ENCODE data around the gene CORO1C.
"Not testable (repeated sequence)": the region's sequence is repeated elsewhere in the genome, so short reads cannot be mapped to it uniquely, and the experiment has no call there.

CORO1C gene

DNA sequence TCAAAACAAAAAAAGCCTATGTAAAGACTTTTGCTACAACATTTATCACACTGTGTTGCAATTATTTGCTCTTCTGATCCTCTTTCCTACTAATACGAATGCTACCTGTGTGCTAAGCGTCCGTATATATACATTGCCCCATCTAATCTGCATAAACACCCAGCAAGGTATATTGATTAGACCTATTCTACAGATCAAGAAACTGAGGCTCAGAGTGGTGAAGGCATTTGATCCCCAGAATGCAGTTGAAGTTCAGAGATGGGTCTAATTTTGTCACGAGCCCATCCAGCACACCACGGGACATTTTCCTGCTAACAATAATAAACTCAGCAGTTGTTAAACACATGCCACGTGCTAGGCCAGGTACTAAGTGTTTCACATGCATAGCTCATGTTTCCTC, 25.1 kb upstream of the CORO1C start:
- ChIA-PET CTCF (no interaction called here), POLR2A (ENCODE audit: low non-redundant PET) (no interaction called here)
- DNase-seq (ENCODE audit: low spot score): no peak
- H3K27ac ChIP-seq: no peak overlapping the region; the same call in 1 of the 2 replicates
- no peak for TF ChIP-seq CTCF (conservative IDR thresholded peaks at IDR 0.05; ENCODE audit: low read depth)

GRCh38 chr12:108755481-108755880, 24.2 kb upstream of the CORO1C start:
- ChIA-PET CTCF (no interaction called here), POLR2A (ENCODE audit: low non-redundant PET) (no interaction called here)
- DNase-seq (ENCODE audit: low spot score): no peak
- no peak for TF ChIP-seq CTCF (conservative IDR thresholded peaks at IDR 0.05; ENCODE audit: low read depth)
- peak overlapping the region; percentile 24; the same call in 1 of the 2 replicates for H3K27ac ChIP-seq

DNA sequence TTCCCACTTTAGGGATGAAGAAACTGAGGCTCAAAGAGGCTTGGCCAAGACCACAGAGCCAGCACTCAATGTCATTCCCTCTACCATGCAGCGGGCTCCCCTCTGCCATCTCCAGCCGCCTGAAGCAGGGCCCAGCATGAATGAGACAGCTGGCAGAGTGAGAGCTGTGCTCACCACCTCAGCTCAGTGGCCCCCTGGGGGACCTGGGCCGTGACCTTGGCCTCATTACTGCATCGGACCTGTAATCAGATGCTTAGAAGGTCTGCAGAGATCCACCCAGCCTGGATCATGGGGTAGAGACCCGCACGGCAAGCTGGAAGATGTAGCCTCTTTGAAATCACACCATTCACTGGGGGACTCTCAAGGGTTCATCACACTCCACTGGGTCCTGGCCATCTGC, 22.7 kb upstream of the CORO1C start:
- H3K27ac ChIP-seq: peak overlapping the region; percentile 6; the same call in 1 of the 2 replicates
- TF ChIP-seq CTCF (conservative IDR thresholded peaks at IDR 0.05; ENCODE audit: low read depth): no peak
- ChIA-PET CTCF (interaction anchor here (0.6 kb wide), 1 partner anchor 352 kb away, joined by 3 read pairs; no protein-coding TSS in a partner anchor), POLR2A (ENCODE audit: low non-redundant PET) (no interaction called here)
- DNase-seq (ENCODE audit: low spot score): no peak

- POLR2A ChIA-PET (ENCODE audit: low non-redundant PET): no interaction called here
- DNase-seq (ENCODE audit: low spot score): no peak
- TF ChIP-seq CTCF (conservative IDR thresholded peaks at IDR 0.05; ENCODE audit: low read depth): no peak
- H3K27ac ChIP-seq: no peak overlapping the region
- CTCF ChIA-PET: interaction anchor here (0.6 kb wide), 1 partner anchor 19 kb away, joined by 5 read pairs; no protein-coding TSS in a partner anchor
Observed at GRCh38 chr12:108752387-108752786, 21.1 kb upstream of the CORO1C start.

- no peak overlapping the region for H3K27ac ChIP-seq
- CTCF ChIA-PET: no interaction called here
- TF ChIP-seq CTCF (conservative IDR thresholded peaks at IDR 0.05; ENCODE audit: low read depth): no peak
- POLR2A ChIA-PET (ENCODE audit: low non-redundant PET): no interaction called here
- DNase-seq (ENCODE audit: low spot score): no peak
Observed at GRCh38 chr12:108751821-108752220, 20.5 kb upstream of the CORO1C start.

DNA sequence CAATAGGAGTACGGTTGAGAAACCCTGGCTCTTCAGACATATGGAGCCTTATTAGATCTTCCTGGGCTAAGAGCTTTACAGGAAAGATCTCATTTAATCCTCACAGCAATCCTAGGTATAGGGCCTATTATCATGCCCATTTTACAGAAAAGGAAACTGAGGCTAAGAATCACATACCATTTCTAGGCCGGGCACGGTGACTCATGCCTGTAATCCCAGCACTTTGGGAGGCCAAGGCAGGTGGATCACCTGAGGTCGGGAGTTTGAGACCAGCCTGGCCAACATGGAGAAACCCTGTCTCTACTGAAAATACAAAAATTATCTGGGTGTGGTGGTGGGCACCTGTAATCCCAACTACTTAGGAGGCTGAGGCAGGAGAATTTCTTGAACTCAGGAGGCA, 19.7 kb upstream of the CORO1C start:
- POLR2A ChIA-PET (ENCODE audit: low non-redundant PET); H3K27ac ChIP-seq; DNase-seq (ENCODE audit: low spot score); CTCF ChIA-PET: not testable (repeated sequence)

DNA sequence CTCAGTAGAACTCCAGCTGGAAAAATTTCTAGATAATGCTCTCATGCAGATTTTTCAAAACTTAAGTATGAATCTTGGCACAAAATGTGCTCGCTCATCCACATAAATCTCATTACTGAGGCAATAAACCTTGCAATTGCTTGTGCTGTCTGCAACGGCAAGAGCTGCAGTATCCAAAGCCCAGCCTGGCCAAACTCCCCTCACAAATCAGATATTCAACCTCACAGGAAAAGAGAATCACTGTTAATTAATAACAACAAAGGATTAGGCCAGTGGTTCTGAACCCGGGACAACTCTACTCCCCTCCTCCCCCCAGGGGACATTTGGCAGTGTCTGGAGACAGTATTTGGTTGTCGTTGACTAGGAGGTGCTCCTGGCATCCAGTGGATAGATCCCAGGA, 19.2 kb upstream of the CORO1C start:
- DNase-seq (ENCODE audit: low spot score): no peak
- POLR2A ChIA-PET (ENCODE audit: low non-redundant PET): no interaction called here
- CTCF ChIA-PET: interaction anchor here (0.6 kb wide), 1 partner anchor 8 kb away, joined by 5 read pairs; no protein-coding TSS in a partner anchor
- peak overlapping the region; percentile 53 for H3K27ac ChIP-seq
- no peak for TF ChIP-seq CTCF (conservative IDR thresholded peaks at IDR 0.05; ENCODE audit: low read depth)
